Stimulated activated CD4-positive, alpha-beta T cell treated with anti-CD3 and anti-CD28 coated beads, TNF-alpha, amount 100 ng/mL, for 48 hours (primary cell): ENCODE data around the gene TAL1.

Experiments used
- DNase-seq, 3 donors: peaks; one replicate each; pipeline ENCODE4 v3.0.0-alpha.2; 2020; ENCODE audit warnings: low read depth in 3 of 3

The TAL1 gene

DNA sequence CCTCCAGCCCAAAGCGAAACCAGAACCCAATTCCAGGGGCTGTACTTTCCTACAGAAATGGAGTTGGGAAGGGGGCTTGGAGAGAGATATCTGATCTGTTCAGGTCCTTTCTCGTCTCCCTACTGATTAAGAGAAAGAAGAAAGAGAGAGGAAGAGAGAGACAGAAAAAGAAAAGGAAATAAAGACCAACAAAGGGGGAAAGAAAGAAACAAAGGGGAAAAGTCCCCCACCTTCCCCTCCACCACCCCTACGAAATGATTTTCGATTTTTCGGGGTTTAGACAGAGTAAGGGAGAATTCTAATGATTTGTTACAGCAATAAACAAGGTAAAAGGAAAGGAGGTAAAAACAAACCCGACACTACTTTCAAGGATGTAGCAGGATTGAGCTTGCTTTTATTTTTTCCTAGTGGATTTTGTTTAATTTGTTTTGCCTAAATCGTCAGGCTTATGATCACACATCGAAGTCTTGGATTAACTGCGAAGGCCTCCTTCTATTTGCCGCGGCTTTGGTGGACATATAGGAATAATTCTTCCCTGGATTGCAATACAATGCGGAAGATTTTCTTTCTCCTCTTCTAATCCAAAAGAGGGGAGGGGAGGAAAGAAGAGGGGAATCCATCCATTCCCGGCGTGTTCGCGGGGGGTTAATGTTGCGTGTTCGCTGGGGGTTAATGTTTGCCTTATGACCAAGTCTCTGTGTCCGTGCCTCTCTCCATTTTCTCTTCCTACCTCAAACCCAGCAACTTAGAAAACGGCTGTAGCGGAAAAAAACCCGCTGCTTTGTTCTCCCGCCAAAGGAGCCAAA lies 1.9 kb downstream of the TAL1 start:
- DNase-seq, result no peak

GRCh38 chr1:47229031-47229885 lies 2.8 kb downstream of the TAL1 start:
- DNase-seq, result no peak

- DNase-seq, result no peak
These were observed 3.4 kb downstream of the TAL1 start for GRCh38 chr1:47228644-47229030.

- no peak for DNase-seq
These were observed 4.4 kb downstream of the TAL1 start for GRCh38 chr1:47227341-47228232.

GRCh38 chr1:47226839-47227215 lies 5.2 kb downstream of the TAL1 start:
- no peak for DNase-seq

DNA sequence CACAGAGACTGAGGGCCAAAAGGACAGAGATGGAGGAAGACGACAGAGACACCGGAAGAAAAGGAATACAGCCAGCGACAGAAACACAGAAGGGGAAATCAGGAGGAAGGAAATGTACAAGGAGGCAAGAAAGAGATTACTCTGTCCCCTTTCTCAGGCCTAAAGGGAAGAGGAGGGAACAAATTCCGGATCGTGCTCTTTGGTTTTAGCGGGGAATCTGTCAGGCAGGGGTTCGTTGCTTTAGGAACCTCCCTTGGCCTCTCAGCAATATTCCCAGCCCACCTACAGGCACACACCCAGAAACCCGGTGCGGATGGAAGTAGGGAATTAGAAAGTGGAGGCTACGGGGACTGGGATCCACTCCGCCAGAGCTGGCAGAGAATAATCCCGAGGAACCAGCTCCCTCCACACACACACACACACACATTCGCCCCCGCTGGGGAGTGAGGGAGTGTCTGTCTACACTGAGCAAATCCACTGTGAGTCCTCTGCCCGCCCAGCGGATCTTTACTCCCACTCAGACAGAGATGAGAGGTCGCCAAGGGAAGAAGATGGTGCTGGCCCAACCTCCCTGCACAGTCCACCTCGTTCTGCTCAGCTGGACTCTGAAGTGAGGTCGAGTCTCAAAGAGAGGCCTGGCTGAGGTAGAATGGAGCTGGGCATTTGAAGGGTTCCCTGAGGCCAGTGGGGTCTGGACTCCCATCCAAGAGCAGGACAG lies 5.7 kb downstream of the TAL1 start:
- no peak for DNase-seq

GRCh38 chr1:47225430-47226100 lies 6.5 kb downstream of the TAL1 start:
- no peak for DNase-seq

GRCh38 chr1:47224676-47225399 lies 7.2 kb downstream of the TAL1 start:
- no peak for DNase-seq

DNA sequence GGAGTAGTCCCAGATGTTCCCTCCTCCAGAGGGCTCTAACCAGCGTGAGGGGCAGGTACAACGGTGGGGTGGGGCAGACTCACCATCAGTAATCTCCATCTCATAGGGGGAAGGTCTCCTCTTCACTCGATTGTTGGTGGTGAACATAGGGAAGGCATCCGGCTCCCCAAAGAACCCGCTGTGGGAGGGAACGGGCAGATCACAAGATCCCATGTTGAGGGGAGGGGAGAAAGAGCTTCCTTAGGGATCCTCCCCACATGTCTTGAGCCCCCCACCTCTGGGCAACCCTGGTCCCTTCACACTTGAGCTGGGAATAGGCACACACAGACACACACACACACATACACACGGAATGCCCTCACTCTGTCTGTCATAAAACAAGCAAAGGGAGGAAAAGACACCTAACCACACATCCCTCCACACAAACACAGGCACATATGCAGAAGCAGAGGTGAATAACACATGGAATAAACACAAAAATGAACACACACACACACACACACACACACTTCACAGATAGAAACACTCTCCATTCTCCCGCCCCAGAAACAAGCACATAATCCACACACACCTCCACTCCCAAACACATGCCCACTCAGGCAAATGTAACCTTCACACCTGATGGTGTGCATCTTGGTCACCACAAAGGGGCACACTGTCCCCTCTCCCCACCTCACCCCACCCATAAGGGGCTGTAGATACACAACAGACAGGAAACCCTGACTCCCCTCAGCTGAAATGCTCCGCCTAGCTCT lies 7.9 kb downstream of the TAL1 start:
- DNase-seq, result no peak

GRCh38 chr1:47223174-47223920 lies 8.7 kb downstream of the TAL1 start:
- DNase-seq, result no peak

GRCh38 chr1:47222476-47222875 lies 9.5 kb downstream of the TAL1 start:
- DNase-seq, result no peak

DNA sequence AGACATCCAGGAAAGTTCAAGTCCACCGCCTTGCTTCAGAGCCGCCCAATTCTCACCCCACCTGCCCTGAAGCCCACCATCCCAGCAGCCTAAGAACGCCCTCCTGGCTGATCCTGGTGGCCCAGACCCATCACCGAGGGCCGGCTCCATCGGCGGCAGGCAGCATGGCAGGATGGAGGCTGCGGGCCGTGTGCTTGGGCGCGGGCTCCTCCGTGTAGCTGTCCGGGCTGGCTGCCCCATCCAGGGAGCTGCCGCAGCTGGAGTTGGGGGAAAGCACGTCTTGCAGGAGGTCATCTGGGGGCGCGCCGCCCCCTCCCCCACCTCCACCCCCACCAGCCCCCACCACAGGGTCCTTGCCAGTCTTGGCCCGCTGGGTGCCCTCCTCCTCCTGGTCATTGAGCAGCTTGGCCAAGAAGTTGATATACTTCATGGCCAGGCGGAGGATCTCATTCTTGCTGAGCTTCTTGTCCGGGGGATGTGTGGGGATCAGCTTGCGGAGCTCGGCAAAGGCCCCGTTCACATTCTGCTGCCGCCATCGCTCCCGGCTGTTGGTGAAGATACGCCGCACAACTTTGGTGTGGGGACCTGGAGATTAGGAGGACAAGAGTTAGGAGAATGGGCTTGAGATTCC lies 12.3 kb downstream of the TAL1 start:
- no peak for DNase-seq

- DNase-seq, result no peak
These were observed 13.0 kb downstream of the TAL1 start for GRCh38 chr1:47219001-47219400.

DNA sequence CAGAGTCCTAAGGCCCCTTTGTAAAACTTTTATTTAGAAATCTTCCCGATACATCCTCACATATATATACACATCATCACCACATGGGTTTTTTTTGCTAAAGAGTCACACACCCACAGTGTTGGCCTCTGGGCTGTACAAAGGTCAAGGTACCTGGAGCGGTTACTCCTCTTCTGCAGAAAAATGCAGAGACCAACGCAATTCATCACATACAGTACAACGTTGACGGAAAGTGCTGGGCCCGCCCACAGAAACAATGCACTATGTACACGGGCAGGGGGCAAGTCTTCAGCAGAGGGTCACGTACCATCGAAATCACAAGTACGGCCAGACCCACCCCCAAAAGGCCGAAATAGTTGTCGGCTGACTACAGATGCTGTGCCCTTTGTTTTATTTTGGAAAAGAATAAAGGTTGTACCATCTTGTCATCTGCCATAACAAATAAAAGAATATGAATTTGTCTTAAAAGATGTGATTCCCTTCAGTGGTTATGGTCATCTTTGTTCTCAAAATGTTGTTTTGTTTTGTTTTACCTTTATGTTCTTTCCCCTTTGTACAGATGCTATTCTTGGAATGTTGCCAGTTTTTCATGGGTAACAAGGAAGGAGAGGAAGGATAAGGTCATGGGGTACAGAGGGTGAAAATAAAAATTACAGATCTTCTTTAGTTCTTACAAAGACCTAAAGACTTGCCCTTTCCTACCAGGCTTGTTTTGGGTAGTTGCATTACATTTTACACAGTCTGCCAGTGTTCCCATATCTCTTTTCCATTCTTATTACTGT lies 15.6 kb downstream of the TAL1 start:
- no peak for DNase-seq

DNA sequence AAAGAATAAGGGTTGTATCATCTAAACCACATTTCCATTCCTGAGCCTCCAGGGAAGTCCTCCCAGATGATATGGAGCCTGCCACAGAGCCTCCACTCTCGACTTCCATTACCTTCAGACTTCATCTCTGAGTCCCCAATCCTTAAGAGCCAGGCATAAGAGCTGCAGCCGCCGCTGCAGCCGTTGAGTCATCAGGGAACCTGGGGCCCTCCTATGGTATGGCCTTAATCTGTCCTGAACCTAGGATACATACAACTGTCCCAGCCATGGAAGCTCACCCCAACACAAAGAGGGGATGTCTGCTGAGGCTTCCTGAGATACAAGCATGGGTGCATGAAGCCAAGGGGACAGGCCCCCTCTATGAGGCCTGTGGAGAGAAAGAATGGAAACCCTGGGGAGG lies 16.3 kb downstream of the TAL1 start:
- no peak for DNase-seq

DNA sequence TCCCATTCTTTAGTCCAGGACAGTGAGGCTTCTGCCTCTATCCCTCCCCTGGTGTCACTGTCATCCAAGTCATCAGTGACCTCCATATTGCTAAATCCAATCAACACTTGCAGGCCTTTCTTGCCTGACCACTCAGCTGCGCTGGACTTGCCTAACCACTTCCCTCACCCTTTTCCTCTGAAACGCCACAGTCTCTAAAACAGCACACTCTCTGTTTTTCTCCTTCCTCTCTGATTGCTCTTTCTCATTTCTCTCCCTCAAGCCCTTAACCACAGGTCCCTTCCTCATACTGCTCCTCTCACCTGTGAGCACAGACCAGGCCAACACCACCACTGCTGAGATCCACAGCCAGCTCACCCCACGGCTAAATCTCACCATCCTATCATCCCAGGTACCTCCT lies 17.5 kb downstream of the TAL1 start:
- no peak for DNase-seq

GRCh38 chr1:47213230-47213963 lies 18.6 kb downstream of the TAL1 start:
- no peak for DNase-seq
